ENCODE measurements around the gene WNK2.

The WNK2 gene

GRCh38 chr9:93173365-93174051 is 10.4 kb upstream of the WNK2 start:
- no peaks in the 10 kb centered on the region for H3K36me3 ChIP-seq (ENCODE audit: control insufficient read depth, low read length)
- H3K9me2 ChIP-seq (replicated peaks; ENCODE audit: control insufficient read depth, low read length) = no peaks in the 10 kb centered on the region
- no peaks in the 10 kb centered on the region for H3K4me1 ChIP-seq (ENCODE audit: control insufficient read depth, low read length)
- no peak for TF ChIP-seq CTCF (IDR thresholded peaks at IDR 0.05; ENCODE audit: low read depth, low read length, poor library complexity, severe bottlenecking)
- no peak for TF ChIP-seq EZH2phosphoT487 (IDR thresholded peaks at IDR 0.05; ENCODE audit: borderline replicate concordance, low read length)
- H3K79me2 ChIP-seq (ENCODE audit: control insufficient read depth, low read length) = no peaks in the 10 kb centered on the region
- H3K27ac ChIP-seq (ENCODE audit: low read depth, low read length) = no peak overlapping the region
- H4K20me1 ChIP-seq (ENCODE audit: control insufficient read depth, insufficient read depth, low read depth, low read length) = no peaks in the 10 kb centered on the region
- no peaks in the 10 kb centered on the region for H3K9me3 ChIP-seq (ENCODE audit: control insufficient read depth, insufficient read depth, low read length)
- no peak overlapping the region for H3K4me2 ChIP-seq (ENCODE audit: low read length)
- H3F3A ChIP-seq (ENCODE audit: control insufficient read depth, insufficient read depth) = no peaks in the 10 kb centered on the region
- no peak overlapping the region for H3K4me3 ChIP-seq (ENCODE audit: low read length)
- H3K27me3 ChIP-seq (ENCODE audit: control insufficient read depth, low read length) = no peaks in the 10 kb centered on the region

GRCh38 chr9:93174976-93175375 is 9.0 kb upstream of the WNK2 start:
- Histone ChIP-seq H3K36me3 (ENCODE audit: control insufficient read depth, low read length) (no peaks in the 10 kb centered on the region), H3K9me3 (ENCODE audit: control insufficient read depth, insufficient read depth, low read length) (no peaks in the 10 kb centered on the region), H4K20me1 (ENCODE audit: control insufficient read depth, insufficient read depth, low read depth, low read length) (no peaks in the 10 kb centered on the region), H3K9me2 (replicated peaks; ENCODE audit: control insufficient read depth, low read length) (no peaks in the 10 kb centered on the region), H3K27me3 (ENCODE audit: control insufficient read depth, low read length) (no peaks in the 10 kb centered on the region), H3K4me3 (ENCODE audit: low read length) (no peak overlapping the region), H3K27ac (ENCODE audit: low read depth, low read length) (no peak overlapping the region), H3K4me1 (ENCODE audit: control insufficient read depth, low read length) (no peaks in the 10 kb centered on the region), H3K4me2 (ENCODE audit: low read length) (no peak overlapping the region), H3K79me2 (ENCODE audit: control insufficient read depth, low read length) (no peaks in the 10 kb centered on the region), H3F3A (ENCODE audit: control insufficient read depth, insufficient read depth) (no peaks in the 10 kb centered on the region)
- TF ChIP-seq EZH2phosphoT487 (IDR thresholded peaks at IDR 0.05; ENCODE audit: borderline replicate concordance, low read length) = no peak
- no peak for TF ChIP-seq CTCF (IDR thresholded peaks at IDR 0.05; ENCODE audit: low read depth, low read length, poor library complexity, severe bottlenecking)

GRCh38 chr9:93177676-93178075 is 6.3 kb upstream of the WNK2 start:
- no peaks in the 10 kb centered on the region for H3K9me3 ChIP-seq (ENCODE audit: control insufficient read depth, insufficient read depth, low read length)
- H3F3A ChIP-seq (ENCODE audit: control insufficient read depth, insufficient read depth) = no peaks in the 10 kb centered on the region

More at GRCh38 chr9:93177676-93178075, 6.3 kb upstream of the WNK2 start:
- H3K36me3 ChIP-seq (ENCODE audit: control insufficient read depth, low read length) = no peaks in the 10 kb centered on the region
- TF ChIP-seq EZH2phosphoT487 (IDR thresholded peaks at IDR 0.05; ENCODE audit: borderline replicate concordance, low read length) (no peak), CTCF (IDR thresholded peaks at IDR 0.05; ENCODE audit: low read depth, low read length, poor library complexity, severe bottlenecking) (no peak)
- H3K4me3 ChIP-seq (ENCODE audit: low read length) = no peak overlapping the region
- H3K9me2 ChIP-seq (replicated peaks; ENCODE audit: control insufficient read depth, low read length) = no peaks in the 10 kb centered on the region
- H3K4me2 ChIP-seq (ENCODE audit: low read length) = no peak overlapping the region
- H3K27ac ChIP-seq (ENCODE audit: low read depth, low read length) = no peak overlapping the region
- no peaks in the 10 kb centered on the region for H3K4me1 ChIP-seq (ENCODE audit: control insufficient read depth, low read length)
- no peaks in the 10 kb centered on the region for H3K79me2 ChIP-seq (ENCODE audit: control insufficient read depth, low read length)
- H4K20me1 ChIP-seq (ENCODE audit: control insufficient read depth, insufficient read depth, low read depth, low read length) = no peaks in the 10 kb centered on the region
- H3K27me3 ChIP-seq (ENCODE audit: control insufficient read depth, low read length) = no peaks in the 10 kb centered on the region

Measured in DOHH2 (cell line).